Right cardiac atrium (tissue), 5 donors: ENCODE measurements around the gene DBP. TPM values are rescaled to one million over a fixed set of nuclear protein-coding genes. Genes with fewer than 3 reads are reported as not detected.
"Not testable (repeated sequence)": the region's sequence is repeated elsewhere in the genome, so short reads cannot be mapped to it uniquely, and the experiment has no call there.

ENCODE experiments used
- ATAC-seq, 2 donors: fragments of 200-7000 bp; cut with Tn5 transposase; one replicate each; pipeline versions ENCODE4 v1.8.0 to v1.9.1; 2020; ENCODE audit warnings: moderate library complexity in 2 of 2, mild to moderate bottlenecking in 1 of 2
- DNase-seq, 3 donors: peaks; one replicate each; pipeline ENCODE4 v3.0.0-alpha.2; 2020
- H3K27ac ChIP-seq: one replicate; pipeline ENCODE4 v1.5.1; 2013; ENCODE audit warnings: mild to moderate bottlenecking, low read length, control low read depth, moderate library complexity
- H3K27me3 ChIP-seq: one replicate; pipeline ENCODE4 v1.6.1; 2013; ENCODE audit not compliant: control insufficient read depth, insufficient read depth
- H3K4me1 ChIP-seq: one replicate; pipeline ENCODE4 v1.6.1; 2013; ENCODE audit warnings: low read length; ENCODE audit not compliant: control insufficient read depth, insufficient read depth
- H3K4me3 ChIP-seq: one replicate; pipeline ENCODE4 v1.5.1; 2013; ENCODE audit warnings: low read length, control low read depth
- H3K9me3 ChIP-seq: one replicate; pipeline ENCODE4 v1.6.1; 2013; ENCODE audit warnings: low read length; ENCODE audit not compliant: control insufficient read depth
- WGBS: extraction: QIAGEN DNeasy Blood & Tissue Kit; methylation state at CpG from one replicate; pipeline ENCODE4 v1.1.7; 2013; 5-methylcytosine and 5-hydroxymethylcytosine counted together
- intact Hi-C, 4 donors: fragments of 100-400 bp; cut with DNase I; formaldehyde crosslinking; loops; one replicate each; pipeline versions ENCODE4 v1.11.0 to v1.14.0; 2022 to 2023
- long read RNA-seq, 4 donors: library from polyadenylated mRNA; unstranded; transcript quantifications; one replicate each; pipeline ENCODE4 v2.0.0, GENCODE V29; 2020 to 2021
- polyA plus RNA-seq: library from polyadenylated mRNA; stranded (reverse); fragments of 200-250 nt; gene quantifications from one replicate; pipeline ENCODE4 v1.2.3, GENCODE V29; 2013
- total RNA-seq, 4 donors: library from RNA; stranded (reverse); fragmentation: NEBNext Ultra II Directional; extraction: Animal tissue kit (Norgen Biotek cat#: 25700); gene quantifications; one replicate each; pipeline ENCODE4 v1.2.1, GENCODE V29; 2021
- donor health status: healthy with polysubstance abuse.
- donor health status: DM: no; HTN: yes; CAD: no.
- donor health status: DM: no; HTN: no; CAD: no.
- donor health status: DM: no; HTN: yes; CAD: no; lungs with severe emphysema.
- donor health status: DM: yes; HTN: yes; CAD: no.

DBP gene, protein sequence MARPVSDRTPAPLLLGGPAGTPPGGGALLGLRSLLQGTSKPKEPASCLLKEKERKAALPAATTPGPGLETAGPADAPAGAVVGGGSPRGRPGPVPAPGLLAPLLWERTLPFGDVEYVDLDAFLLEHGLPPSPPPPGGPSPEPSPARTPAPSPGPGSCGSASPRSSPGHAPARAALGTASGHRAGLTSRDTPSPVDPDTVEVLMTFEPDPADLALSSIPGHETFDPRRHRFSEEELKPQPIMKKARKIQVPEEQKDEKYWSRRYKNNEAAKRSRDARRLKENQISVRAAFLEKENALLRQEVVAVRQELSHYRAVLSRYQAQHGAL
- 10 to 100 TPM in 3 of 4 donors, 1 to 10 TPM in 1; 2.8 to 16.9 (median 14.7) TPM for total RNA-seq
- 9.5 TPM for polyA plus RNA-seq
- long read RNA-seq, donor 1, transcript DBP-201 (4 exons, 2,229 nt): major isoform, 30 of 34 reads
- long read RNA-seq, donor 1, partial matches to known transcripts: 0 of 34 reads
- long read RNA-seq, donor 1, other reads (novel, unspliced or antisense): 2 of 34 reads
- long read RNA-seq, donor 2, transcript DBP-201 (4 exons, 2,229 nt): major isoform, 18 of 19 reads
- long read RNA-seq, donor 2, partial matches to known transcripts: 1 of 19 reads
- long read RNA-seq, donor 2, other reads (novel, unspliced or antisense): 0 of 19 reads
- long read RNA-seq, donor 3, partial matches to known transcripts: 0 of 1 reads
- long read RNA-seq, donor 3, other reads (novel, unspliced or antisense): 0 of 1 reads
- long read RNA-seq, donor 4, transcript DBP-201 (4 exons, 2,229 nt): major isoform, 20 of 21 reads
- long read RNA-seq, donor 4, partial matches to known transcripts: 1 of 21 reads
- long read RNA-seq, donor 4, other reads (novel, unspliced or antisense): 0 of 21 reads

DNA sequence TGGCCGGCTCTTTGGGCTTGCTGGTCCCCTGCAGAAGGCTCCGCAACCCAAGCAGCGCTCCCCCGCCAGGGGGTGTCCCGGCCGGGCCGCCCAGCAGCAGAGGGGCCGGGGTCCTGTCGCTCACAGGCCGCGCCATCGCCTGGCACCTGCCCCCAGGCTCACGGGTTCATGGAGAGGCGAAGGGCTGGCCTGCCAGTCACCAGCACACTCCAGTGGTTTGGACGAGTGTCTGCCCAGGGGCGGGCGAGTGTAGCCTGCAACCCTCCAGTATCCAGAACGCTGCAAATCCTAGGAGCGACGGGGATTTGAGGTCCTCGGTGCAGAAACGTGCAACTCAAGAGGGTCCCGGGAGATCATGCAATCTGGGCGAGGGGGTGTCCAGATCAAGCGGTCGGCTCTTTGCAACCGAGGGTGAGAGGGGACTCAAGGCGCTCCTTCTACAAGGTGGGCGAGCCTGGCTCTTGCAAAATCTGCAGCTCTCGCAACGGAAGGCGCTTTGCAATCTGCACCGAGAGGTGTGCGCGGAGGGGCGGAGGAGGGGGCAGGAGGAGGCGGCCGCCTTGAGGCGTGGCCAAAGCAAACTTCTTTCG lies at the start of gene DBP:
Gene DBP, minus strand, starts transcription at position 521 of the 590 bp plus-strand sequence. Its CDS starts 385 bp downstream, at position 136.
- H3K27me3 ChIP-seq: no peaks in the 10 kb centered on the region
- H3K27ac ChIP-seq: peak within 1 kb of the TSS; percentile 94
- ATAC-seq: peak; percentile 0 to 2
- H3K4me3 ChIP-seq: peak within 1 kb of the TSS; percentile 57
- intact Hi-C loops: no loop called here
- under 1% methylated on average over 40 of the region's 40 CpGs for WGBS
- H3K4me1 ChIP-seq: peaks cover 6% of the 10 kb centered on the region
- no peaks in the 10 kb centered on the region for H3K9me3 ChIP-seq
- DNase-seq: peak; percentile 58 to 87 (median 85)

DNA sequence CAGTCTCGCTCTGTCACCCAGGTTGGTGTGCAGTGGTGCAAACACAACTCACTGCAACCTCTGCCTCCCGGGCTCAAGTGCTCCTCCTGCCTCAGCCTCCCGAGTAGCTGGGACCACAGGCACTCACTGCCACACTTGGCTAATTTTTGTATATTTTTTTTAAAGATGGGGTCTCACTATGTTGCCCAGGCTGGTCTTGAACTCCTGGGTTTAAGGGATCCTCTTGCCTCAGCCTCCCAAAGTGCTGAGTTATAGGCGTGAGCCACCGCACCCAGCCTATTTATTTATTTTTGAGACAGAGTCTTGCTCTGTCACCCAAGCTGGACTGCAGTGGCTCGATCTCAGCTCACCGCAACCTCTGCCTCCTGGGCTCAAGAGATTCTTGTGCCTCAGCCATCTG lies 49.5 kb upstream of the DBP start:
- WGBS: 90% methylated on average over 7 of the region's 7 CpGs
- H3K9me3 ChIP-seq, H3K4me1 ChIP-seq, H3K4me3 ChIP-seq, intact Hi-C loops, DNase-seq, ATAC-seq, H3K27ac ChIP-seq, H3K27me3 ChIP-seq: not testable (repeated sequence)

DNA sequence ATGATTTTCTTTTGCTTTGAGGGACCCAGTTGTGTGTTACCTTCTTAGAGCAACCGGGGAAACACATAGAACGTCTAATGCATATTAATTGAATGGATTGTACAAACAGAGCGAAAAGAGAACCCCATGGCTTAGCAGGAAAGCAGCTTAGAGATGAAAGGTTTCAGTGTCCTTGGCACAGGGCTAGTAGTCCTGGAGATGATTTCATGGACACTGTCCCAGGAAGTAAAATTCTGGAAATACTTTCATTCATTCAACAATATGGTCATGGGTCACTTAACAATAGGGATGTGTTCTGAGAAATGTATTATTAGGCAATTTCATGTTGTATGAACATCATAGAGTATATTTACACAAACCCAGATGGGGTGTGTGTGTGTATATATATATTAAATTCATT lies 48.9 kb upstream of the DBP start:
- WGBS: 92% methylated on average over 3 of the region's 3 CpGs
- no peaks in the 10 kb centered on the region for H3K27me3 ChIP-seq
- H3K4me1 ChIP-seq: no peaks in the 10 kb centered on the region
- no peaks in the 10 kb centered on the region for H3K9me3 ChIP-seq
- H3K4me3 ChIP-seq: no peak overlapping the region
- DNase-seq (no peak), ATAC-seq (no peak)
- no peak overlapping the region for H3K27ac ChIP-seq
- intact Hi-C loops: no loop called here

DNA sequence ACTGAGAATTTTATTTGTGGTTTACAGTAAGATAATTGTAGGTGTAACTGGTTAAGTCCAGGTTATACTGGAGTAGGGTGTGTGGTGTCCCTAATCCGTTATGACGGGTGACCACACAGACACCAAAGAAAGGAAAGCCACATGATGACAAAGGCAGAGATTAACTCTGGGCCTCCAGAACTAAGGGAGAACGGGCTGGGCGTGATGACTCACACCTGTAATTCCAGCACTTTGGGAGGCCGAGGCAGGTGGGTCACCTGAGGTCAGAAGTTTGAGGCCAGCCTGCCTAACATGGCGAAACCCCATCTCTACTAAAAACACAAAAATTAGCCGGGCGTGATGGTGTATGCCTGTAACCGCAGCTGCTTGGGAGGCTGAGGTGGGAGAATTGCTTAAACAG lies 48.4 kb upstream of the DBP start:
- H3K9me3 ChIP-seq: no peaks in the 10 kb centered on the region
- H3K27me3 ChIP-seq: no peaks in the 10 kb centered on the region
- DNase-seq (no peak), ATAC-seq (no peak)
- 92% methylated on average over 9 of the region's 9 CpGs for WGBS
- H3K4me1 ChIP-seq: no peaks in the 10 kb centered on the region
- H3K27ac ChIP-seq: no peak overlapping the region
- H3K4me3 ChIP-seq: no peak overlapping the region
- intact Hi-C loops: no loop called here

DNA sequence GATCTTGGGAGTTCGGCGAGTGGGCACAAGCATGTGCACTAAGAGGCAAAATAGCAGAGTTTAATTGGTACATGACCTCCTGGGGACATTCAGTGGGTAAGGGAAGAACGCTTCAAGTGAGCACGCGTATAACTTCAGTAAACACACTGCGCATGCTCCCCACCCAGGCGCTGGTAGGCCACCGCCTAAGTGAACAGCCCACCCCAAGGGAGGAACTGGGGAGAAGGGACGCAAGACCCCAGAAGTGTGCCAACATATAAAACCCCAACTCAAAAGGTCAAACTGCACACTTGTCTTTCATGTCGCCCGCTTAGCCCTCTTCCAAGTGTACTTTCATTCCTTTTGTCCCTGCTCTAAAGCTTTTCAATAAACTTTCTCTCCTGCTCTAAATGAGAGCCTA lies 46.2 kb upstream of the DBP start:
- ATAC-seq: peak; percentile 66 to 70
- Histone ChIP-seq H3K4me1 (no peaks in the 10 kb centered on the region), H3K4me3 (no peak overlapping the region), H3K27ac (no peak overlapping the region), H3K9me3 (no peaks in the 10 kb centered on the region), H3K27me3 (no peaks in the 10 kb centered on the region)
- 32% methylated on average over 11 of the region's 11 CpGs for WGBS
- peak; percentile 77 to 90 (median 83) for DNase-seq
- intact Hi-C loops: no loop called here

DNA sequence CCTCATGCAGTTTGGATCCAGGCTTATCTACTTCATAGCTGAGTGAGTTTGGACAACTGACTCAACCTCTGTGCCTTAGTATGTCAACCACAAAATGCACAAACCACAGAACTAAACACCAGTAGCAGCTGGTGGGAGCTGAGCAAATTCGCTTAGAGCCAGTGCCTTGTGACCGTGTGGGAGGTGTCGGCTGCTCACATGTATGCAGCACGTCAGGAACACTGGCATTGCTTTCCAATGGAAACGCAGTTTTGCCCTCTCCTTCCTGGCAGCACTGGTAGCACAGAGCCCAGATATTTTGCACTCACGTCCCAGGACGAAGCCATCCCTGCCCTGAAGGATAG lies 43.9 kb upstream of the DBP start:
- ATAC-seq (no peak), DNase-seq (no peak)
- H3K27ac ChIP-seq: no peak overlapping the region
- no peaks in the 10 kb centered on the region for H3K9me3 ChIP-seq
- 67% methylated on average over 7 of the region's 7 CpGs for WGBS
- H3K4me3 ChIP-seq: no peak overlapping the region
- no peaks in the 10 kb centered on the region for H3K4me1 ChIP-seq
- no peaks in the 10 kb centered on the region for H3K27me3 ChIP-seq
- intact Hi-C loops: no loop called here

DNA sequence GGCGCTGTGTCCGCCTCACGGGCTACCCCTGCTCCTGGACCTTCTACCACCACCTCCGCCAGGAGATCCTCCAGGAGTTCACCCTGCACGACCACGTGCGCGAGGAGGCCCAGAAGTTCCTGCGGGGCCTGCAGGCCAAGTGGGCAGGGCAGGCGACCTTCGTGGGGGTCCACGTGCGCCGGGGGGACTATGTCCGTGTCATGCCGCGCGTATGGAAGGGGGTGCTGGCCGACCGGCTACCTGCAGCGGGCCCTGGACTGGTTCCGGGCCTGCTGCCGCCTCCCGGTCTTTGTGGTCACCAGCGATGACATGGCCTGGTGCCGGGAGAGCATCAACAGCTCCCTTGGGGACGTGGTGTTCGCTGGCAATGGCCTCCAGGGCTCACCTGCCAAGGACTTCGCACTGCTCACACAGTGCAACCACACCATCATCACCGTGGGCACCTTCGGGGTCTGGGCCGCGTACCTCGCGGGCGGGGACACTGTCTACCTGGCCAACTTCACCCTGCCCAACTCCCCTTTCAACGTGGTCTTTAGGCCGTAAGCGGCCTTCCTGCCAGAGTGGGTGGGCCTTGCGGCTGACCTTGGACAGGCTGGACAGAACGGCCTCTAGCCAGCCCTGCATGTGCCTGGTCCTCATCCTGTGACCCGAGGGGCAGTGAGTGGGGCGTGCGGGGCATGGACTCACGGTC lies 43.4 kb upstream of the DBP start:
- intact Hi-C loops: no loop called here
- 91% methylated on average over 45 of the region's 45 CpGs for WGBS
- no peak for ATAC-seq

DNA sequence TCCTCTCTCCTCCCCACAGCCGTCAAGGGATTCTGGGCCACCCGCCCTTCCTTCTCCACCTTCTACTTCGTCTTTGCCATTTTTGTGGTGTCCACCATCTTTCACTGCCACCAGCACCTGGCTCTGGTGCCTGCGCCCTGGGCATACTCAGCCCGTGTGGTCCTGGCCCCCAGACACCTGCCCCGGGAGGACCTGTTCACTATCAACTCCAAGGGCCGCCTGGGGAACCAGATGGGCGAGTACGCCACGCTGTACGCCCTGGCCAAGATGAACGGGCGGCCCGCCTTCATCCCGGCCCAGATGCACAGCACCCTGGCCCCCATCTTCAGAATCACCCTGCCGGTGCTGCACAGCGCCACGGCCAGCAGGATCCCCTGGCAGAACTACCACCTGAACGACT lies 42.8 kb upstream of the DBP start:
- H3K4me3 ChIP-seq, ATAC-seq, H3K9me3 ChIP-seq, H3K27ac ChIP-seq, DNase-seq, H3K27me3 ChIP-seq, H3K4me1 ChIP-seq, intact Hi-C loops: not testable (repeated sequence)
- 94% methylated on average over 18 of the region's 19 CpGs for WGBS

More for the DNA sequence above, 43.4 kb upstream of the DBP start:
- H3K27ac ChIP-seq: no peak overlapping the region
- H3K4me3 ChIP-seq: no peak overlapping the region
- peak in 1 of 3 donors; percentile 63 for DNase-seq
- no peaks in the 10 kb centered on the region for H3K27me3 ChIP-seq
- H3K9me3 ChIP-seq: no peaks in the 10 kb centered on the region
- H3K4me1 ChIP-seq: peaks cover 2% of the 10 kb centered on the region

DNA sequence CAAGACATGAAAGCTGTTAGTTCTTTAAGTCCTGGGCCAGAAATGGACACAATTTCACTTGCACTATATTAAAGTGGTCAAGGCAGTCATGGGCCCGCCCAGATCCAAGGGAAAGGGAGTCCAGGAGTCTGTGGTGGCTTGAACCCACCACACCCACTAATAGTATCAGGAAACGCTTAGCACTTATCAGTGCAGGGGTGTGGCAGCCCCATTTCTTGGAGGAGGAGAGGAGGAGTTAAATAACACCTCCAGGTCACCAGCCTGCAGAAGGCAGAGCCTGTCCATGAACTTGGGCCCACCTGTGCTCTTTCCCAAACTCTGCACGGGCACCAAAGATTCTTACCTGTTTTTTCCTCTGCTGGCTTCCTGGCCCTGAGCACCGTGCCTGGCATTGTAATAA lies 41.0 kb upstream of the DBP start:
- H3K4me3 ChIP-seq: no peak overlapping the region
- H3K9me3 ChIP-seq: no peaks in the 10 kb centered on the region
- H3K27me3 ChIP-seq: no peaks in the 10 kb centered on the region
- intact Hi-C loops: no loop called here
- ATAC-seq (peak; percentile 26 to 73), DNase-seq (no peak)
- WGBS: 61% methylated on average over 4 of the region's 4 CpGs
- peaks cover 2% of the 10 kb centered on the region for H3K4me1 ChIP-seq
- H3K27ac ChIP-seq: no peak overlapping the region

DNA sequence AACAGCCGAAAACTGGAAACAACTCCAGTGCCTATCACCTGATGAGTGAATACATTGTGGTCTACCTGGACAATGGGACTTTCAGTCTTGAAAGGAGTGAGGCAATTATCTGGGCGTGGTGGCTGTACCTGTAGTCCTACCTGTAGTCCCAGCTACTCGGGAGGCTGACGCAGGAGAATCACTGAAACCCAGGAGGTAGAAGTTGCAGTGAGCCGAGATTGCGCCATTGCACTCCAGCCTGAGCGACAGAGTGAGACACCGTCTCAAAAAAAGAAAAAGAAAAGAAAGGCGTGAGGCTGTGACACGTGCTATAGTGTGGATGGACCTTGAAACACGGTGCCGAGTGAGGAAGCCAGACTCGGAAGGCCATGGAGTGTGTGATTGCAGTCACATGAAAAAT lies 39.7 kb upstream of the DBP start:
- no peak overlapping the region for H3K4me3 ChIP-seq
- peaks cover 2% of the 10 kb centered on the region for H3K4me1 ChIP-seq
- intact Hi-C loops: no loop called here
- ATAC-seq (no peak), DNase-seq (no peak)
- 93% methylated on average over 13 of the region's 13 CpGs for WGBS
- no peaks in the 10 kb centered on the region for H3K9me3 ChIP-seq
- H3K27me3 ChIP-seq: no peaks in the 10 kb centered on the region
- H3K27ac ChIP-seq: no peak overlapping the region
